ENCODE measurements around the gene DSCAML1.

DSCAML1 gene

DNA sequence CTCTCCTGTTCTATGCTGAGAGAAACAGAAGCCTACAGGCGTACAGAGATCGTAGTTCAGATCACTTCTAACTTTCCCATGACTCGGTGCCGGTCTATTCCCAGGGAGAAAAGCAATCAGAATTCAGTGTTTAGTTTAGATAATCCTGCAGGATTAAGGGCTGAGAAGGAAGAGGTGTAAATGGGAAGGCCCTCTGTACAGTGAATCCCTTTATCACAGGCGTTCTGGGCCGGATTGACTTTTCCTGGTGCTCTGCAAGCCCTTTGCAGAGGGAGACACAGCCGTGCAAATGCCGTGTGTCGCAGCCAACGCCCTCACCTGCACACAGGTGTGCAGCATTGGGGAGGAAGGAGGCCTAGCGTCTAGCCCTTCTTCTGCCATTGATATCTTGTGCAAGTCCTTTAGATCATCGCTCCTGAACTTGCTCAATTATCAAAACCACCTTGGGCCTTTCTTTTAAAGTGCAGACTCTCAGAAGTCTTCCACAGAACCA, 90.6 kb downstream of the DSCAML1 start:
- H3K4me3 ChIP-seq (ENCODE audit: low read depth, low read length) = no peak overlapping the region
- DNase-seq (ENCODE audit: low read depth) = no peak
- TF ChIP-seq, protein P1, sequence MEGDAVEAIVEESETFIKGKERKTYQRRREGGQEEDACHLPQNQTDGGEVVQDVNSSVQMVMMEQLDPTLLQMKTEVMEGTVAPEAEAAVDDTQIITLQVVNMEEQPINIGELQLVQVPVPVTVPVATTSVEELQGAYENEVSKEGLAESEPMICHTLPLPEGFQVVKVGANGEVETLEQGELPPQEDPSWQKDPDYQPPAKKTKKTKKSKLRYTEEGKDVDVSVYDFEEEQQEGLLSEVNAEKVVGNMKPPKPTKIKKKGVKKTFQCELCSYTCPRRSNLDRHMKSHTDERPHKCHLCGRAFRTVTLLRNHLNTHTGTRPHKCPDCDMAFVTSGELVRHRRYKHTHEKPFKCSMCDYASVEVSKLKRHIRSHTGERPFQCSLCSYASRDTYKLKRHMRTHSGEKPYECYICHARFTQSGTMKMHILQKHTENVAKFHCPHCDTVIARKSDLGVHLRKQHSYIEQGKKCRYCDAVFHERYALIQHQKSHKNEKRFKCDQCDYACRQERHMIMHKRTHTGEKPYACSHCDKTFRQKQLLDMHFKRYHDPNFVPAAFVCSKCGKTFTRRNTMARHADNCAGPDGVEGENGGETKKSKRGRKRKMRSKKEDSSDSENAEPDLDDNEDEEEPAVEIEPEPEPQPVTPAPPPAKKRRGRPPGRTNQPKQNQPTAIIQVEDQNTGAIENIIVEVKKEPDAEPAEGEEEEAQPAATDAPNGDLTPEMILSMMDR (IDR thresholded peaks at IDR 0.05; ENCODE audit: insufficient read depth, low read depth, low read length, missing control alignments) = no peak

DNA sequence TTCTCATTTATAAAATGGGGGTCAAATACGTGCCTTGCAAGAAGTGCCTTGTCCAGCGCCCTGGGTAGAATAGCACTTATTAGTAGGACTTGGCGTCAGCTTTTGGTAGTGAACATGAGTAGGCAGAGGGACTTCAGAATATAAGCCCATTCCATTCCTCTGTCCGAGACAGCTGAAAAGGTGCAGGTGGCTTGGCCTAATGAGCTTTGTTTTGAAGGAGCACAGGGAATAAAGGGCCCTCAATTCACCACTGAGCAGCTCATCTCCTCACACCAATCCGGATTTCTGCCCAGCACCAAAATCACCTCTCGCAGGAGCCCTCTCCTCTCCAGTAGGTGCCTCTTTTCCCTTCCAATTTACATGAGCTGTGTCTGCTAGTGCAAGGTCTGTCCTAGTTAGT, 91.2 kb downstream of the DSCAML1 start:
- no peak for DNase-seq (ENCODE audit: low read depth)
- TF ChIP-seq, protein P1 (IDR thresholded peaks at IDR 0.05; ENCODE audit: insufficient read depth, low read depth, low read length, missing control alignments) = no peak
- H3K4me3 ChIP-seq (ENCODE audit: low read depth, low read length) = no peak overlapping the region

DNA sequence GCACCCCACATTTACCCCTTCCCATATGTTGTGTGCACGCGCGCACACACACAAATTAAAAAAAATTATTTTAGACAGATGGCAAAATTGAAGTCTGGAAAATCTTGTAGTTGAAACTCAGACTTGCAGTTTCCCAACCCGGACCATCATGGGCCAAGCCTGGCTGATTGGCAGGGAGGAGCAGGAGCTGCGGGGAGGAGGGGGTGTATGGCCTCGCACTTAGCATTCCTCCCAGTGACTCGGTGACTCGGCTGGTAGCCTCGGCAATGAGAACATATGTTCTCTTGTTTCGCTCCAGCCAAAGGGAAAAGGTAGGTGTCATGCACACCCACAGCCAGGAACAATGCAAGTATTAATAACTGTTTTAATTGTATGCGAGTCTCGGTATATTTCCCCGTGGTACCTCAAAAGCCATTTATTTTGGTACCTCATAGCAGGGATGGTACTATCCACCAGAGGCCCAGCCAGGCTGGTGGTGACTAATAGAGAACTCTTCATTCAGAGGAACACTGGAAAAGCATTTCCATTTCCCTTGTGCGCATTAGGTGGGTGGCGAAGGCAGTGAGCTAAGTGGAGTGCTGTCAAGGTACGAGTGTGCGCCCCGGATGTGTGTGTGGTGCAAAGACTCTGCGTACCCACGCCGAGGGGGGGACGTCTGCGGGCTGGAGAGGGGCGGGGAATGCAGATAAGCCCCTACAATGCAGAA, 92.5 kb downstream of the DSCAML1 start:
- H3K4me3 ChIP-seq (ENCODE audit: low read depth, low read length) = no peak overlapping the region
- no peak for DNase-seq (ENCODE audit: low read depth)
- TF ChIP-seq, protein P1 (IDR thresholded peaks at IDR 0.05; ENCODE audit: insufficient read depth, low read depth, low read length, missing control alignments) = no peak

DNA sequence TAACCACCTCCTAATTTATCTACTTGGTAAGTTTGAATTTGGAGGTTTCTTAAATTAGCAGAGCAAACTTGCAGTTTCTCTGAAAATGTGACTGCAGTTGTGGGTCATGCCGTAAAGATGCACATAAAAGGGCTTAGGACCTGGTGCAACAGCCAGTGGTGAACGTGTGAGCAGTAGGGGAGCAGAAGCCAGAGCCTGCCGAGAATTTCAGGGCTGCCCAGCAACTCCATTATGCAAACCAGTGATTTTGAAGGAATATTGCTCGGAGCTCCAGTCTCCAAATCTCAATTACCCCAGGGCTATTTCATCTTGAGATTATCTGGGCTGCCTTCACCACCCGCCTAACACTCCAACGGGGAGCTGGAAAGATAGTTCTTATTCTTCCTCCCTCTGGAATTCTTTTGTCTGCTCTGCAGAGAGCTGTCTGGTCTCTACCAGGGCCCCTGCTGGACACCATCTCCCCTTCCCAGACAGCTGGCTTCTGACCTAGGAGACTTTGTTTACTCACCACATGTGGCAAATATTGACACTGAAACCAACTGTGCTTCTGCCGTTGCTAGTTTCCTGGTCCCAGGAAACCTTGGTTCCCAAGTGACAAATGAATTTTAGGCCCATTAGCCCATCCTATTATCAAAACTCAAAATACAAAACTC, 93.9 kb downstream of the DSCAML1 start:
- TF ChIP-seq, protein P1 (IDR thresholded peaks at IDR 0.05; ENCODE audit: insufficient read depth, low read depth, low read length, missing control alignments) = no peak
- DNase-seq (ENCODE audit: low read depth) = no peak
- H3K4me3 ChIP-seq (ENCODE audit: low read depth, low read length) = no peak overlapping the region

DNA sequence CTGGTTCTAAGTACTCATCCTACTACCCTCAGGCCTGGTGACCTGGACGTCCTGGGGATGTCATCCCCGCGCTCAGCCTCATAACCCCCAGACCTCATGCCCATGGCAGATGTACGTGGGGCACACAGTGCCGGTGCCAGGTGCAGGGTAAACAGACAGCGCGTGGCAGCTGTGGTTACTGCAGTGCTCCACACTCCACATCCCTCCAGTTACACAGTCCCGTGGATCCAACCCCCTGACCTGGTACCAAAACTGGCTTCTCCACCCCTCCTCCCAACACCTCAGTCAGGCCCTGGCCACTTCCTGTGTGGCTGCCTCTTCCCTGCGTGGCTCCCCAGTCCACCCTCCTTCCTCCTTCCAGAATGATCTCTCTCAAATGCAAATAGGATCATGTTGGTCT, 95.2 kb downstream of the DSCAML1 start:
- TF ChIP-seq, protein P1 (IDR thresholded peaks at IDR 0.05; ENCODE audit: insufficient read depth, low read depth, low read length, missing control alignments) = no peak
- no peak for DNase-seq (ENCODE audit: low read depth)
- no peak overlapping the region for H3K4me3 ChIP-seq (ENCODE audit: low read depth, low read length)

DNA sequence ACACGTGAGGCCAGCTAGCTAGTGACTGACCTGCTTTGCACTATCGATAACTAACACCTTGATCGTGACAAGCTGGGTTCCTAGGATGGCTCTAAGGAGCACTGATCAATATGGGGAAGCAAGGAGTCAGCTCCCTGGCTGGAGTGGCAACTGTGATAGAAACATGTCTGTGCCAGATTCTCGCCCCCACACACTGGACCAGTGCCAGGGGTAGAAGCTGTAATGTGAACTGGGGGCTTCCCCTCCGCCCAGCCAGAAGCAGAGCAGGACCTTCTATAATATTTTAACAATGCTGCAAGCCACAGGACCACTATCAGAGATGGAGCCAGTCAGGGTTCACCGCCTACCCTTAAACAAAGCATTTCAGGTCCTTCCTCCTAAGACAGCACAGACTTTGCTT, 96.5 kb downstream of the DSCAML1 start:
- TF ChIP-seq, protein P1 (IDR thresholded peaks at IDR 0.05; ENCODE audit: insufficient read depth, low read depth, low read length, missing control alignments) = no peak
- no peak for DNase-seq (ENCODE audit: low read depth)

More for the DNA sequence above, 96.5 kb downstream of the DSCAML1 start:
- H3K4me3 ChIP-seq (ENCODE audit: low read depth, low read length) = no peak overlapping the region

All from GM12865 (cell line).